ENCODE measurements around the gene FIGN.

FIGN gene

DNA sequence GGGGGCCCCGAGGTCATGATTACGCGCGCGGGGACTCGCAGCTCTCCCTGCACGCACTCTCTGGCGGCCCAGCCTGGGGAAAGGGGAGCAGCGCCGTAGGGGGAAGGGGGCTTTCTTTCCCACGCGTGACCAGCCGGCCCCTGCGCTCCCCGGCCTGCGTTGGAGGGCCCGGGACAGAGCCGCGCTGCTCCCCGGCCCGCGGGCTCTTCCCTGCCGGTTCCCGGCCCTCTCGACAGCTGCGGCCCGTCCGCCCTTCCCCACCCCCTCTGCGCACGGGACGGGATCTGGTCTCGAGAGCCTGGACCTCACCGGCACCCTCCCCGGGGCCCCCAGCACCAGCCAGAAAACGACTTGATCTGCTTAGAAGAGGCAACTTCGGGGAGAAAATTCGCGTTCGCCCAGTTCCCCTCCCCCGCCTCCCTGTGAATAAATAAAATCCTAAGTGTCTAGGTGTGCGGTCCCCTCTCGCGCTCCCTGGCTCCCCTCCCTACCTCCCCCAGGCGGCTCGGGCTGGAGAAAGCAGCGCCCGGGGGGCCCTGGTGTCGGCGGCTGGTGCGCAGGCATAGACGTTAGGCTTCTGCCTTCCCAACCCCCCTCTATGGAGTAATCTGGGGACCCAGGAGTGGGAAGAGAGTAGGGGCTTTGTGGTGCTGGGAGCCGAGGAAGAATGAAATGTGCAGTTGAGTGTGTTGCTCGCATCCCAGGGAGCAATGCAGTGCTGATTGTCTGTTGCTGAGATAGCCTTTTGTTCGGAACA, 803 bp upstream of the FIGN start:
- DNase-seq (ENCODE audit: low read depth in 2 of 3, low spot score in 1 of 3): no peak

- DNase-seq (ENCODE audit: low read depth in 2 of 3, low spot score in 1 of 3): no peak
These were observed 725 bp downstream of the FIGN start for GRCh38 chr2:163734881-163735684.

DNA sequence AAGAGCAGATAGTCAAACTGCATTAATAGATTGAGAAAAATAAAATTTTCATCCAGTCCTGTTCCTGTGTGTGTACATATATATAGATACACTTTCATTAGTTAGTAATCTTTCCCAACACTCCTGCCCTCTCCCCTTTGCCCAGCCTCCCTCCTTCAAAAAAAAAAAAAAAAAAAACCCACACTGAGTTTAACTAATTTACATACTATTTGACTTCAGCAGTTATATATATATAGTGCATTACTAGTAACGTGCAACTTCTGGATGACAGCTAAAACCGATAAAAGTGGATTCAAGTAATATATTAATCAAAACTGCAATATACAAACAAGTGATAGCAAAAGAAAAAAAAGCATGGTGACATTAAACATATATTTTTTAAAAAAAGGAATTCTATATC, 1.4 kb downstream of the FIGN start:
- no peak for DNase-seq (ENCODE audit: low read depth in 2 of 3, low spot score in 1 of 3)

DNA sequence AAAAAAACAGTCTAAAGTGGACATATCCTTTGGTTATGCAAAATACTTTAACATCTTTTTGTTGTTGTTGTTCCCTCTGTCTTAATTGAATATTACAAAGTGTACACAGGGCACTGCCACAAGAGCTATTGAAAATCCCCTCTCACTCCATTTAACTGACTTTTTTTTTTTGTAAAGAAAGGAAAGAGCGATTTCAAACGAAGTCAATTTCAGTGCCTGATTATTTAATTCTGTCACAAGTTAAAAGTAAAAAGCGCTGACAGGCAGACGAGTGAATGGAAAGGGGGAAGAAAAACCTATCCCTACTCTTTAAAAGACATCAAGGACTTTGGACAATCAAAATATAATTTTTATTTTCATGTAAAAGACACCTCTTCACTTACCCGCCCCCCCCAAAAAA, 1.9 kb downstream of the FIGN start:
- DNase-seq (ENCODE audit: low read depth in 2 of 3, low spot score in 1 of 3): no peak

DNA sequence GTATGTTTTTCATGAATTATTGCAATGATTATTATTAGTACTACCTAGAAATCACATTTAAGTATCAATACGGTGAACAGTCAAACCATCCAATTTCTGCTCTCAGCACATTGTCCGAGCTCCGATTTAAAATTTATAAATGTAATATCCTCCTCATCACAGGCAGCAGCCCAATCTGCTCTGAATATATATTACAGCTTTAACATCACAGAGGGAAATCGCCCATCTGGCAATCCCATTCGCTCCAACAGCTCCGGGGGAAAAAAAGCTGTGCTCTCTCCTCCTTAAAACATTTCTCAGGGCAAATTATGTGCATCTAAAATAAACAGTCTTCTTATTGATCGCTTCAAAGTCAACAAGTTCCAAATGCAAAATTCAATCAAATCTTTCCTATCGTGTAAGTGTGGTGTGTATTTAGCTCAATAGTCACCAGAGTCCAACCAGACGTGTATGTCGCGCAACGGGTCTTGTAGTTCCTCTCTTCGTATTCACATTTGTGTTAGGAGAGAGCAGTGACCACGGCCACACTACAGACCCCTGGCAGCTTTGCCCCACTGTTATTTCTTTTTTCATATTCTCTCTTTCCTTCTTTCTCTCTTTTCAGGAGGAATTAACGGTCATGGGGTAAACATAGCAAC, 2.4 kb downstream of the FIGN start:
- no peak for DNase-seq (ENCODE audit: low read depth in 2 of 3, low spot score in 1 of 3)

DNA sequence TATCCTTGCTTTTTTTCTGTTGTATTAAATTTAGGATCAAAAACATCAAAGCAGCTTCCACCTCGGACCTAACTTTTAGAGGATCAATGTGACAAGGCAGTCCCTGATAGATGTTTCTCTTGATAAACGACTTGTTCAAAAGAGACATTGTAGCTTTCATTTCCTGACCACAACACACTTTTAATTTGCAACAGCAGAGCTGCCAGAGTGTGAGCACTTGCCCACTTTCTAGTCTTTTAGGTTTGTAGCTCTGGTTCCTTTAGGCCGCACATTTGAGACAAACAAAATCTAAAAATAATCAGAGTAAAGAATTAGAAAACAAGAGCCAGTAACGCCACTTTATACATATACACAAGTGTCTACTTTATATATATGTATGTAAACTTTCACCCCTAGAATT, 3.1 kb downstream of the FIGN start:
- DNase-seq (ENCODE audit: low read depth in 2 of 3, low spot score in 1 of 3): no peak

GRCh38 chr2:163731735-163732134, 4.1 kb downstream of the FIGN start:
- DNase-seq (ENCODE audit: low read depth in 2 of 3, low spot score in 1 of 3): no peak

- DNase-seq (ENCODE audit: low read depth in 2 of 3, low spot score in 1 of 3): no peak
These were observed 5.3 kb downstream of the FIGN start for GRCh38 chr2:163730556-163730955.

DNA sequence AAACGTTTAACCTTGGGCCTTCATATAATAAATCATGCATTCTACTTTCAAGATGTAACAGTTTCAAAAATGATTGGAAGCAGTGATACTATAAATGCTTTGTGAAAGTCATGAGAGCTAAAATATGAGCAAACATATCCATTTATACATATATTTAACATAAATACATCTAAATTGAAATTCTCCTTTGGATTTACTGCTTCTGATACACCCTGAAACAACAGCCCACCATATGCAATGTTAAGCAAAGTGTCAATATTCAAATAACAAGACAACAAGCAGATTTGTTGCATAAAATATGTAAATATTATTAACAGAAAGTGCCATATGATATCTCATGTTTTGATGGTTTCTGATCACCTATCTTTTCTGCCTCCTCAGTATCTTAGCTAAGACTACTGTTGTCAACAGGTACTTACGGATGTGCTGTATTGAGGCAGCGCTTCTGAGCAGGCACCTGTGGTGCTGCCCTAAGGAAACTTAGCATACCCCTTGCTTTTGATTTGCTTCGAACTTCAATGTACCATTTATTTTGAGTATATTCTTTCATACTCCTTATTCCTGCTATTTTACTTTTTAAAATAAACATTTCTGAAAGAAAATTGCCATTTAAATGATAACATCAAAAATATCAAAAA, 6.1 kb downstream of the FIGN start:
- DNase-seq (ENCODE audit: low read depth in 2 of 3, low spot score in 1 of 3): no peak

DNA sequence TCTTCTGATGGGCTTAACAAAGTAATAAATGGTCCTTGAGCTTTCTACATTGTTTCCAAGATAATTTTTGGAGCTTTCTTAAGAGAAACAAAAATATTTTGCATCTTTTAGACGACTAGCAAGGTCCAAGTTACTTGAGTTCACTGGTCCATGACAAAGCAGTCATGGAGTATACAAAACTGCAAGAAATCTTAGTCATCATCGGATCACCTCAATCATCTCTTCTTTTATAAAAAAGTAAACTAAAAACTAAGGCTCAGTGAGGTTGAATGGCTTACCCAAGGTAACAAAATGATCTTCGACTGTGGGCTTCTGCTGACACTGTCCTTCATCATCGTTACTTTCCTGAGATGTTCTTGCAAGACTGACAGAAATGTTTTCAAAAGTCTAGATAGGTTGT, 11.9 kb downstream of the FIGN start:
- no peak for DNase-seq (ENCODE audit: low read depth in 2 of 3, low spot score in 1 of 3)

DNA sequence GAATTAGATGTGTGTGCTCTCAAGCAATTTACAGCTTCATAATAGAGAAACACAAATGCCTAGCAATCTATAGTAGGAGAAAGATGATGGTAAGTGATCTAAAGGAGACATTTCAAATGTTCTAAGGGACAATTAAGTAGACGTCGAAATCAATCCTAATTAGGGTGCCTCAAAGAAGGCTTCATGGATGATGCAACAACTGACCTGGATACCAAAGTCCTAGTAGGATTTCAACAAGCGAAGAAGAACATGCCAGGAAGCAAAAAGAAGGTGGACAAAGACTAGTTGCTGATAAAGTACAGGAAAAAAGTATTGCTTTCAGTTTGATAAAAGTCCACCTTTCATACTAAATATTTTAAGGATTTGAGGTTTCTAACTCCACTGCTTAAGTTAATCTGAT, 12.5 kb downstream of the FIGN start:
- DNase-seq (ENCODE audit: low read depth in 2 of 3, low spot score in 1 of 3): no peak

- DNase-seq (ENCODE audit: low read depth in 2 of 3, low spot score in 1 of 3): no peak
These were observed 16.5 kb downstream of the FIGN start for GRCh38 chr2:163719331-163719730.

- DNase-seq (ENCODE audit: low read depth in 2 of 3, low spot score in 1 of 3): no peak
These were observed 17.7 kb downstream of the FIGN start for GRCh38 chr2:163717993-163718680.

DNA sequence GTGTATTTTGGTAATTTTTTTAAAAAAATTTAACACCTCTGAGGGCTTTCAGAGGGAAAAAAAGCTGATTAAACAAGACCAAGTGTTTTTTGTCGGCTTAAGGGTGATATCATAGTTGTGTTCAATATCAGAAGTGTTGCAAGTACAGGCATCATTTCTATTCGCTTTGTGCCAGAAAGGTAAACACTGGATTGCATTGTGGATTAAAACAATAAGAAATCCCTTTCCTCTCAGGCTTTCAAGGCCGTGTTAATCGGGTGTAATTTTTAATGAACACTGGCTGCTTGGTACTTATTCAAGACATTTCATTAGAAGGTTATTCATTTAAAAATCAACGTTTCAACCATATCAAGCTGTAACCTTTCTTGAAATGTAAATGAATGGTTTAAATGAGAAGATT, 18.3 kb downstream of the FIGN start:
- no peak for DNase-seq (ENCODE audit: low read depth in 2 of 3, low spot score in 1 of 3)

GRCh38 chr2:163716101-163716500, 19.7 kb downstream of the FIGN start:
- no peak for DNase-seq (ENCODE audit: low read depth in 2 of 3, low spot score in 1 of 3)

DNA sequence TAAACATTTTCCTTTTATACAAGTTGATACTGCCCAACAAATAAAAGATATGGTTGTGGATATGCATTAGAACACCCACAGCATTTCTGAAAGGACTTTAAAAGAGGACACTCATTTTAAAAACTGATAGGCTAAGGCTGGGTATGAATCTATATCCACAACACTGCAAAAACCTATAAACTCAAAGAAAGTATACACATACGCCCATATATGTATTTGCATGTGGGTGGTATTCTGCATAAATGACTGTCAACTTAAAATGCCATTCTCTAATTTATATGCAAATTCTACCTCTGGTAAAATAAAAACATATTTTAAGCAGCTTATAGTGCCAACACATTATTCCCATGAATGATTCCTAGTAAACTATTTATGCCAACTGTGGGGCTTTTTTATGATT, 20.1 kb downstream of the FIGN start:
- DNase-seq (ENCODE audit: low read depth in 2 of 3, low spot score in 1 of 3): no peak

- DNase-seq (ENCODE audit: low read depth in 2 of 3, low spot score in 1 of 3): no peak
These were observed 20.6 kb downstream of the FIGN start for GRCh38 chr2:163715199-163715598.

DNA sequence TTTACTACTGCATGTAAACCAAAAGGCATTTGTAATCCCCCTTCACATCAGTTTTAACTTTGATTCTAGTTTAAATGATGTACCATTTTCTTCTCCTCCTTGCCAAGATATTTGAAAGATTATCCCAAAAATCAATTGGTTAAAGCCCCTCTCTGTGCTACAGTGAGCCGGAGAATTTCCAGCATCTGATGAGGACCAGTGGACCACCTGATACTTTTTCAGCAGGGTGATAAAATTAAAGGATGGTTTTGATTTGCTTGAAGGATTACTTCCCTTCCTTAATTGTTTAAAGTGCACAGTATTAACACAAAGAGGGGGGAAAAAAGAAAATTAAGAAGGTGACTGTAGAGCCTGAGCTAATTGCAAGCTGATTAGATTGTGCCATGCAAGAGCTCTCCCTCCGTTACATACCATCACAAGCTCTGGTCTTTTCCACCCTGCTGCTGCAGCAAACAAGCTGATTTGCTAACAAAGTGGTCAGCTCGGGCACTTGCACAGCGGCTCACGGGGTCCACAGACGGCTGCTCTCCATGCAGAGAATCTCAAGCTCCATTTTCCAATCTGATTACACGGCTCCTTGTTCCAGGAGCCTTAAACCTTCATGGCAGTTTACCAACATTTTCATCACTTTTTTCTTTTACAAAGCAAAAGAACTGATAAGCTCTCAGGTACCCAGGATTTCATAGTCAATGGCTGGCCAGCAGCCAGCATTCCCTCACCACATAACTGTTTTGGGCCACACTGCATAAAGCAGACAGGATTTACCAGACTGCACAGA, 22.1 kb downstream of the FIGN start:
- DNase-seq (ENCODE audit: low read depth in 2 of 3, low spot score in 1 of 3): no peak

- DNase-seq (ENCODE audit: low read depth in 2 of 3, low spot score in 1 of 3): no peak
These were observed 24.1 kb downstream of the FIGN start for GRCh38 chr2:163711699-163712098.

DNA sequence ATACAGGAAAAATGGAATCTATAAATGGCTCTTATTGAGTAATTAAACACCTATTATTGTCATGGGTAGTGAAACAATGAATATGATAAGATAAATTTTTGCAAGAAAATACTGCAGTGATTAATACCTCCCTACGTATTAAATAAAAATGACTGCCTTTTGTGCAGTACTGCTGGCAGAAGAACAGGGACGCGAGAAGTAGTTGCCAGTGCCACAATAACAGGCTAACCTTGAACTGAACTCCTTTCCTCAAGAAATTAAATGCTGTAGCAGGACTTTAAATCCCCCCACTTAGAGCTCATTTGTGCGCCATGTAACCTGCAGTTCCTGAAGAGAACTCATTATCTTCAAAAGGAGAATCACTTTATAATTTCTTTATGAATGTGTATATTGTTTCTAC, 24.6 kb downstream of the FIGN start:
- no peak for DNase-seq (ENCODE audit: low read depth in 2 of 3, low spot score in 1 of 3)

Measured in stimulated activated CD4-positive, alpha-beta T cell treated with anti-CD3 and anti-CD28 coated beads, Interleukin-12 subunit alpha, Interleukin-12 subunit beta, amount 100 ng/mL, for 48 hours (primary cell).